Superior temporal gyrus (tissue), 1 donor: ENCODE measurements around the gene LBX2.
A peak's percentile ranks its signal among the peaks of the same experiment; 100 is the strongest.

Experiments used
- DNase-seq: peaks from one replicate; pipeline ENCODE4 v3.0.0-alpha.2; 2016; ENCODE audit errors: extremely low spot score

LBX2 gene

DNA sequence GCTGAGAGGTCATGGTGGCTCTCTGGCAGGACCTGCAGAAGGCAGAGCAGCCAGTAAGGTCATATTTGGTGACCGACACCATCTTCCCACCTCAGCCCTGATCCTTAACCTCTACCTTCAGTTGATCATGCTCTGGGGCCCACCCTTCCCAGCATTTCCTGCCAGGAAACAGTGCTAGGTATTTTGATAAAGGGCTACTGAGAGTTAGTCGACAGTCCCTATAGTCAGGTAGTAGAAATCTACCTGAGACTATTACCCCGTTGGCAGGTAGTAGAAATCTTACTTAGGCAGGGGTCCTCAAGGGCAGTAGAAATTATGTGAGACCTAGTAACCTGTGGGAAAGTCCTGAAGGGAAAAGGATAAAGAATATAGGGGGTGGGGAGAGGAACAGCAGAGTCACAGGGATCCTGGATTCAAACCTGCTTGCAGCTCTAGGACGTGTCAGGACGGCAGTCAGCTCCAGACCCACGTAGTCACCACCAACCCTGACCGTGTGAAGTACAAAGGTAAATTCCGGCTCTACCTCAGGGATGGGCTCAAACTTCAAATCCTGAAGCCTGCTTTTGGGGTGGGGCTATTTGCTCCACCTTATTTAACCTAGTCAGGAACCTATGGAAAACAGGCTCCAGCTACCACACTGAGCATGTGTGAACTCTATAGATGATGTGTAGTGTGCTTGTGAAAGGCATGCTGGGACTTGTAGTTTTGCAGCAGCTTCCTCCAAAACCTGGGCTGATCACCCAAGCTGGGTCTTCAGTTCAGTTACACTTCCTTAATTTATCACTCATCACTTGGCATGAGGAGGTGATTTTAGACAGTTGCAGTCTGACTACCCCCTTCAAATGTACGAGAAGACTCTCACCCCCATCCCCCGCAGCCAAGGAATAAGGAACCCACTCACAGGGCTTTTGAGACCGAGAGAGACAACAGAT is 26.6 kb upstream of the LBX2 start, which contains the start of gene DQX1:
Gene DQX1 (minus strand): TSS at position 515 of the 932 bp plus-strand sequence. CDS start 502 bp downstream, at position 13.
- DNase-seq = no peak

DNA sequence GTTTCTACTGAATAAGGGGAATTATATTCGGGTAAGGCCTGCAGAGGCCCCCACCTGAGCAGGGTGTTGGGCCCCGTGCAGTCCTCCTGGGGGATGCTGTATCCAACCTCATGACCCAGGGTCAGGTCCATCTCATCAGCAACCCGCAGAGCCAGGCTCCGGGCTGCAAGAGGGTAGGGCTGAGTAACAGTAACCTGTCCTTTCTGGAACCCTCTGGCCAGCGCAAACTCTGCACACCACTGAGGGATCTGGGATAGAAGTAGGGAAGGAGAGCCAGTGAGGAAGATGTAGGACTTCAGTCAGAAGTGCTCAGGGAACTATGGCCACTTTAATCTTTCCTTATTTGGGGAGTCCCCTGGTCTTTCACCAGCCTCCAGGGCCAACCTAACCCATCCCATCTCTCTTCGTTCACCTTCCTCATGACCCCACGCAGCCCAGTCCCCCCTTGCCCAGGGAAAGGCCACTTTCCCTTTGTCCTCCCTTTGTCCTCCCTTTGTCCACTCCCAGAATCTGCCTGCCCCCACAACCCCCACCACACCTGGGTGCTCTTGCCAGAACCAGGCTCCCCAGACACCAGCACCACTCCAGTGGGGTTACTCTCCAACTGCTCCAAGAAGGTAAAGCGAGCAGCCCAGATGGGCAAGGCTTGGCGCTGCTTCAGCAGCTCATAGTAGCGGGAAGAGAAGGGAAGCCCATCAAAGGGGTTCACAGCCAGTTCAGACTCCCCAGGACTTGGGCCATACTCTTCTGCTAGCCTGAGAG is 25.7 kb upstream of the LBX2 start:
- no peak for DNase-seq

- DNase-seq = no peak
Measured at GRCh38 chr2:74524005-74524404, 24.6 kb upstream of the LBX2 start.

- no peak for DNase-seq
Measured at GRCh38 chr2:74522516-74522915, 23.1 kb upstream of the LBX2 start.

- DNase-seq = no peak
Measured at GRCh38 chr2:74516650-74517049, 17.2 kb upstream of the LBX2 start.

GRCh38 chr2:74515981-74516633 is 16.7 kb upstream of the LBX2 start:
- no peak for DNase-seq

- DNase-seq = no peak
Measured at GRCh38 chr2:74515271-74515980, 16.0 kb upstream of the LBX2 start.

- DNase-seq = no peak
Measured at GRCh38 chr2:74514368-74515270, 15.2 kb upstream of the LBX2 start, which contains the start of gene TLX2. Gene TLX2 (plus strand): TSS chr2:74514450. CDS start chr2:74514807, 357 bp downstream.

DNA sequence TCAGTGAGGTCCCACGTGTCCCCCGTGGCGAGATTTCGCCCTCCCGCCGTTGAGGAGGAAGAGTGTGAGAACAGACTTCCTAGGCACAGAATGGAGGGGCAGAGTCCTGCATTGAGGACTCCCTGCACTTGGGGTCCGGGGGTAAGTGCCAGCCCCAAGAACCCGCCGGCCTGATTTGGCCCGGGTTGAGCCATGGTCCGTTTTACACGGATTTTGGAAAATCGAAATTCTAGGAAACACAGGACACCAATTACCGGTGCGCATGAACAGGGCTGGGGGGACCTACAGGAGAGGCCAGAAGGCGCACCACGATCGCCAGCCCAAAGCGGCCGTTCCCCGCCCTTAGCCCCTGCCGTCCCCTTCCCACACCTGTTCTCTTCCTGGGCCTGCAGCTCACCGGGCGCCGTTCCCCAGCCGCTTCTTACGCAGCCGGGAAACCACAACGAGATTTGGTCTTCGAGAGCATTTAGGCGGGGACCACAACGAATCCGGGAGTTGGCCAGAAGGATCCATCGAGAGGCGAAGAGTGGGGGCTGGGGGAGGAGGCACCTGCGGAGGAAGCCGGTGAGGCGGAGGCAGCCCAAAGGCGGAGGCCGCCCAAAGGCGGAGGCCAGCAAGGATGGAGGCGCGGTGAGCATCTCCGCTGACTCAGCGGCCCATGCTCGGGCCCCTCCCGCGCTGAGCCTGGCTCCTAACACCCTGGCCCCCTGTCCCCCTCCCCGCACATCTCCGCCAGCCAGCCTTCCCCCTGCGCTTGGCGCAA is 14.4 kb upstream of the LBX2 start:
- no peak for DNase-seq

DNA sequence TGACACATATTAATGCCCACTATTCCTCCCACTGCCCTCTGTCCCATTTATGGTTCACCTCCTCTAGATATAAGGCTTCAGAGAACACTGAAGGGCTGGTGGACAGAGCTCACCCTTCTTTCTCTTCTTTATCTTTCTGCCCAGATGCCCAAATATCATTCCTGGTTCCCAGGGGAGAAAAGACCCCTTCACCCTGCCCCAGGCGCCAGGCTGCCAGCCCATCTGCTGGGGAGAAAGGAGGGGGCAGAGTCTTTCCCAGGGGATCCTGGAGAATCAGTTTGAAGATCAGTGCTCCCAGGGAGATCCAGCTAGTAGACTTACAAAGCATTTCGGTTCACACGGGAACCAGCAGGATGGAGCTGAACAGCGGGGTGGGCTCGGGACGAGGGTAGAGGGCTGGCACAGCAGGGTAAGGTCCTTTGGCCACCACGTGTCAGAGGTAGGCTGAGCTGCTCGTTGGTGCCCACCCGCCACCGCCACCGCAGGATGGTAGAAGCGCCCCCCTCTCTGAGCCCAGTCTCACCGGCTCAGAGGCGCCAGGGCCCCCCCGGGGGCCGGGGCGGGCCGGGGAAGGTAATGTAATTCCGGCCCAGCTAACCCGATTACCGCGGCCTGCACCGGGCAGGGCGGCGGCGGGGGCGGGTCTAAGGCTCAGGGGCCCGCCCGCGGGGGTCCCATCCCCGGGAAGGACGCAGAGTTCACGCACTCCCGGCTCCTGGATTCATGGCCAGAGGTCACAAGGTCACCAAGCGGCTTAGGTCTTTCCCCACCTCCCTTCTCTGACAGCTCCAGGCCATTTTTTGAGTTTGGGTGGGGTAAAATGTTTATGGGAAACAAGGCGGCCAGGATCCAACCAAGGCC is 13.6 kb upstream of the LBX2 start:
- DNase-seq = no peak

- no peak for DNase-seq
Measured at GRCh38 chr2:74511104-74511989, 11.9 kb upstream of the LBX2 start.

DNA sequence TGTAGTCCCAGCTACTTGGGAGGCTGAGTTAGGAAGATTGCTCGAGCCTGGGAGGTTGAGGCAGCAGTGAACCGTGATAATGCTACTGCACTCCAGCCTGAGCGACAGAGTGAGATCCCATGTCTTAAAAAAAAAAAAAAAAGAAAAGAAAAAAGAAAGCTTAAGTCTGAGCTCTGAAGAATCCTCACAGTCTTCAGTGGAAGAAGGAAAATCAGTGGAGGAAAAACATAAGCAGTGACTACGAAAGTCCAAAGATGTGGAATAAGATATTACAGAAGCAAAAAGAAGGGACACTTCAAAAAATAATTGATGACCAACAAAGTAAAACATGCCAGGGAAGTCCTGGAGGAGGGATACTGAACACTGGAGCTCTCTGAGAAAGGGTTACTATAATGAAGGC is 10.9 kb upstream of the LBX2 start:
- no peak for DNase-seq

DNA sequence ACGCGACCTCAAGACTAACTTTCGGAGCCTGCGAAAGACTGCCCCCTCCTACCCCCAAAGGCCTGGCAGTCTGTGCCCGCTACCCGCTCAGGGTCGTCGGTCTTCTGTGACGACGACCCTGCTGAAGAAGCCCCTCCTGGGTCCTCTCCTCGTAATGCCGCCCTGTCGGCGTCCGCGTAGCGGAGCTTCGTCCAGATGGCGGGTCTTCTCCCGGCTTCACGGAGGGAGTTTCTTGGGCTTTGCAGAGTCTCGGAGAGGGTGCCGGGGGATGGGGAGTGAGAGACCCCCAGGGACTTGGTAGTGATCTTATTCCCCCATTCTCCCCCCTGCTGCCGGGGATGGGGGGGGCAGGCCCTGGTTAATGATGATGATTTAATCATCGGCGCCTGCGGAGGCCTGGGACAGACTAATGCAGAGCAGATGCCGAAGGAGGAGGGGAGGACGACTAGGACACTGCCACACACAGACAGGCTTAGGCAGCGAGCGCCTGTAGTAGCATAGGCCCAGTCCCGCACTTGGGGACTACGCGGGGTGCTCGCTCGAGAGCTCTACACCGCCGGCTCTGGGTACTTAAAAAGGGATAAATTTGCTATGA is 8.6 kb upstream of the LBX2 start:
- DNase-seq = no peak

DNA sequence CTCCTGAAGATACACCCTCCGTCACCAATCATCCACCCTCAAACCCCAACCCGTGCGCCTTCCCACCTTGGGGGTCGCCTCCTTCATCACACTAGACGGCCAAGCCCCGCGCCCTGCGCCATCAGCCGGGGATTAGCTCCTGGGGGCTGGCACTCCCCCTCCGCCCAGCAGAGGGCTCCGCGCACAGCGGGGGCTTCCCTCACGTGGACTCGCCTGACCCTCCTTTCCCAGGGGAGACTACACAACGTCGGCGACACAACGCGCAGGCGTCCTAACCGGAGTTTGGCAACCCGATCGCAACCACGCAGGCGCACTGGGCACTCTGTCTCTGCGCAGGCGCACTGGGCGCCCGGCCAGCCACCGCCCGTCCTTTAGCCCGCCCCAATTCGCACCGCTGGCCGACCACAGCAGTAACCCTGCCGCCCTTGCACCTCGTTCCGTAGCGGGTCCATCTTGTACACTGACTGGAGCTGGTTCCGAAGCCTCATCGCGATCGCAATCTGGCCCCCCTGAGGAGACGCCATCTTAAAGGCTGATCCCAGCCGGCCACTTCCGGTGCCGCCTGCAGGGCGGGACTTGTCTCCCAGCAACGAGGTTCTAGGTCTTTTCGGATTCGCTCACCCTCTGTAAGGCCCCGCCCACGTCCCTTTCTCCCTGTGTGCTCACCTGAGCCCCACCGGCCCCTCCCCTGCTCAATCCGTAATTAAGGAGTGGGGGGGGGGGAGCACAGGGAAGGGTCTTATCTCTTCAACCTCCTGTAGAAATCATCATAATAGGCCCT is 7.9 kb upstream of the LBX2 start, which contains the start of gene PCGF1:
Gene PCGF1 (minus strand): TSS at position 551 of the 781 bp plus-strand sequence. CDS start 27 bp downstream, at position 524.
- DNase-seq = peak; percentile 99

- DNase-seq = no peak
Measured at GRCh38 chr2:74505448-74506246, 6.2 kb upstream of the LBX2 start.
